Activated naive CD4-positive, alpha-beta T cell treated with anti-CD3 and anti-CD28 coated beads, Interleukin-2, amount 10 ng/mL, durations not matched to agents 7 days and 5 days (primary cell): ENCODE data around the gene OGFR.

Source experiments
- CTCF ChIA-PET: fragments of 350-600 bp; sonication (Branson Sonifier 250); formaldehyde crosslinking; loops from one replicate; lab custom pipeline; 2021; ENCODE audit warnings: antibody characterized with exemption; lab: Charles Lee
- DNase-seq: peaks from one replicate; pipeline ENCODE4 v3.0.0-alpha.2; 2020
- H3K27ac Mint-ChIP-seq: one replicate; pipeline ENCODE4 v1.8.0; 2021; ENCODE audit warnings: mild to moderate bottlenecking, moderate library complexity, mixed read lengths
- H3K27me3 Mint-ChIP-seq: one replicate; pipeline ENCODE4 v1.8.0; 2021; ENCODE audit warnings: mild to moderate bottlenecking, mixed read lengths
- H3K36me3 Mint-ChIP-seq: one replicate; pipeline ENCODE4 v1.8.0; 2021; ENCODE audit warnings: mixed read lengths
- H3K4me1 Mint-ChIP-seq: one replicate; pipeline ENCODE4 v1.8.0; 2021; ENCODE audit warnings: mixed read lengths
- H3K4me3 Mint-ChIP-seq: one replicate; pipeline ENCODE4 v1.8.0; 2021; ENCODE audit warnings: mild to moderate bottlenecking, moderate library complexity, mixed read lengths
- H3K9me3 Mint-ChIP-seq: one replicate; pipeline ENCODE4 v1.8.0; 2021; ENCODE audit warnings: mixed read lengths

The OGFR gene, protein sequence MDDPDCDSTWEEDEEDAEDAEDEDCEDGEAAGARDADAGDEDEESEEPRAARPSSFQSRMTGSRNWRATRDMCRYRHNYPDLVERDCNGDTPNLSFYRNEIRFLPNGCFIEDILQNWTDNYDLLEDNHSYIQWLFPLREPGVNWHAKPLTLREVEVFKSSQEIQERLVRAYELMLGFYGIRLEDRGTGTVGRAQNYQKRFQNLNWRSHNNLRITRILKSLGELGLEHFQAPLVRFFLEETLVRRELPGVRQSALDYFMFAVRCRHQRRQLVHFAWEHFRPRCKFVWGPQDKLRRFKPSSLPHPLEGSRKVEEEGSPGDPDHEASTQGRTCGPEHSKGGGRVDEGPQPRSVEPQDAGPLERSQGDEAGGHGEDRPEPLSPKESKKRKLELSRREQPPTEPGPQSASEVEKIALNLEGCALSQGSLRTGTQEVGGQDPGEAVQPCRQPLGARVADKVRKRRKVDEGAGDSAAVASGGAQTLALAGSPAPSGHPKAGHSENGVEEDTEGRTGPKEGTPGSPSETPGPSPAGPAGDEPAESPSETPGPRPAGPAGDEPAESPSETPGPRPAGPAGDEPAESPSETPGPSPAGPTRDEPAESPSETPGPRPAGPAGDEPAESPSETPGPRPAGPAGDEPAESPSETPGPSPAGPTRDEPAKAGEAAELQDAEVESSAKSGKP

DNA sequence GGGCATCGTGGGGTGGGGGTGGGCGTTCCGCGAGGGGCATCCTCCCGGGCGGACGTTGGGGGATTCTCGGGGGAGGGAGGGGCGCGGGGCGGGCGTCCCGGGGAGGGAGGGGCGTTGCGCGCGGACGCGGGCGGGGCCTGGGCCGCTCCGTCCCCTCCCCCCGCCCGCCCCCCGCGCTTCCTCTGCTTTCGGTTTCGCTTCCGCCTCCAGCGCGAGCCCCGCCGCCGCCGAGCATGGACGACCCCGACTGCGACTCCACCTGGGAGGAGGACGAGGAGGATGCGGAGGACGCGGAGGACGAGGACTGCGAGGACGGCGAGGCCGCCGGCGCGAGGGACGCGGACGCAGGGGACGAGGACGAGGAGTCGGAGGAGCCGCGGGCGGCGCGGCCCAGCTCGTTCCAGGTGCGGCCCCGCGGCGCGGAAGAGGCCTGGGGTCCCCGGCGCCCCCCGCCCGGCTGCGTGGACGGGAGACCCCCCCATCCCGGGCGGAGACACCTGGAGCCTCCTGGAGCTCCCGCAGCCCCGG, at the start of gene OGFR:
TSS of gene OGFR (plus strand) at position 209 of the 528 bp plus-strand sequence. CDS start at position 234, 25 bp downstream.
- Mint-ChIP-seq H3K27me3 (no peaks in the 10 kb centered on the region), H3K4me3 (peak within 1 kb of the TSS; percentile 96), H3K9me3 (no peaks in the 10 kb centered on the region), H3K36me3 (peaks cover 22% of the 10 kb centered on the region), H3K27ac (peak within 1 kb of the TSS; percentile 94), H3K4me1 (peaks cover 35% of the 10 kb centered on the region)
- peak; percentile 85 for DNase-seq
- CTCF ChIA-PET, result interaction anchor here (0.7 to 1.6 kb wide), 3 partner anchors 10 to 162 kb away, joined by 3 to 4 read pairs (median 3); partner anchors contain the start of gene SLCO4A1

DNA sequence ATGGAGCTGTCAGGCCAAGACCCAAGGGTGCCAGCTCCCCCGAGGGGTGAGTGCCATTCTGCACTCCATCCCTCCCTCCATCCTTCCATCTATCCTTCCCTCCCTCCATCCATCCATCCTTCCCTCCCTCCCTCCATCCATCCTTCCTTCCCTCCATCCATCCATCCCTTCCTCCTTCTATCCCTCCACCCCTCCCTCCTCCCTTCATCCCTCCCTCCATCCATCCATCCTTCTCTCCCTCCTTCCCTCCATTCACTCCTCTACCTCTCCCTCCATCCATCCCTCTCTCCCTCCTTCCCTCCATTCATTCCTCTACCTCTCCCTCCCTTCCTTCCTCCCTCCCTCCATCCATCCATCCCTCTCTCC, 49.7 kb upstream of the OGFR start:
- no peaks in the 10 kb centered on the region for H3K4me1 Mint-ChIP-seq
- DNase-seq, result no peak
- CTCF ChIA-PET, result no interaction called here

DNA sequence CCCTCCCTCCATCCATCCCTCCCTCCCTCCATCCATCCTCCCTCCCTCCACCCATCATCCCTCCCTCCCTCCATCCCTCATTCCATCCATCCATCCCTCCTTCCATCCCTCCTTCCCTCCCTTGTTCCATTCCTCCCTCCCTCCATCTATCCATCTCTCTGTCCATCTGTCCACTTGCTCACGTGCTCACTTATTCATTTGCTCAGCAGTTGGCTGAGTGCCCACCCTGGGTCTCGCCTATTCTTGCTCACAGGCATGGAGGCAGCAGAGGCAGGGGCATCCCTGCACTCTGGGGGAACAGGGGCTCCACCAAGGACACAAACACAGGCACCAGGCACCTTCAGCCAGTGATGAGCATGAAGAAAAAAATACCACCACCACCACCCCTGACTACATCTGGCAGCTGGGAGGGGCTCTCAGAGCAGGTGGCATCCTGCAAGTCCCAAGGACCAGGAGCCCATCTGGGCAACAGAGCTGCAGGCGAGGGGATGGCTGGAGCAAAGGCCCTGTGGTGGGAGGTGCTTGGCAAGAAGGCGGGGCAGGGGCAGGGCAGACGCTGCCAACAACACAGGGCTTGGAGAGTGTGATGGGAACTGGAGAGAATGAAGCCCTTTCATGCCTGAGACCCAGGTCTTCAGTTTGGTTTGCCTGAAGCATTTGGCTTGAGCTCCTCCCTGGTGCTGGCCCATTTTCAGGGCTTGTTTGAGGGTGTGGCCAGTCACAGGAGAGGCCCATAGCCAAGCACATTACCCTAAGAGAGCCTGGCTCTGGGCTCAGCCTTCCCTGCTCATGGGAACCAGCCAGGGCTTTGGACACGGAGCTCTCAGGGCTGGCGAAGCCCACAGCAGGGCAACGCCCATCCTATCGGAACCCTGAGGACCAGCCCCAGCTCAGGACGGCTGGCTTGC, 48.6 kb upstream of the OGFR start:
- no peak for DNase-seq
- CTCF ChIA-PET, result no interaction called here
- Mint-ChIP-seq H3K9me3 (no peaks in the 10 kb centered on the region), H3K36me3 (no peaks in the 10 kb centered on the region), H3K4me1 (no peaks in the 10 kb centered on the region), H3K4me3 (no peak overlapping the region), H3K27me3 (peaks cover 76% of the 10 kb centered on the region), H3K27ac (no peak overlapping the region)

More for the DNA sequence above, 49.7 kb upstream of the OGFR start:
- Mint-ChIP-seq H3K4me3 (no peak overlapping the region), H3K9me3 (no peaks in the 10 kb centered on the region), H3K27ac (no peak overlapping the region), H3K27me3 (peaks cover 75% of the 10 kb centered on the region), H3K36me3 (no peaks in the 10 kb centered on the region)

DNA sequence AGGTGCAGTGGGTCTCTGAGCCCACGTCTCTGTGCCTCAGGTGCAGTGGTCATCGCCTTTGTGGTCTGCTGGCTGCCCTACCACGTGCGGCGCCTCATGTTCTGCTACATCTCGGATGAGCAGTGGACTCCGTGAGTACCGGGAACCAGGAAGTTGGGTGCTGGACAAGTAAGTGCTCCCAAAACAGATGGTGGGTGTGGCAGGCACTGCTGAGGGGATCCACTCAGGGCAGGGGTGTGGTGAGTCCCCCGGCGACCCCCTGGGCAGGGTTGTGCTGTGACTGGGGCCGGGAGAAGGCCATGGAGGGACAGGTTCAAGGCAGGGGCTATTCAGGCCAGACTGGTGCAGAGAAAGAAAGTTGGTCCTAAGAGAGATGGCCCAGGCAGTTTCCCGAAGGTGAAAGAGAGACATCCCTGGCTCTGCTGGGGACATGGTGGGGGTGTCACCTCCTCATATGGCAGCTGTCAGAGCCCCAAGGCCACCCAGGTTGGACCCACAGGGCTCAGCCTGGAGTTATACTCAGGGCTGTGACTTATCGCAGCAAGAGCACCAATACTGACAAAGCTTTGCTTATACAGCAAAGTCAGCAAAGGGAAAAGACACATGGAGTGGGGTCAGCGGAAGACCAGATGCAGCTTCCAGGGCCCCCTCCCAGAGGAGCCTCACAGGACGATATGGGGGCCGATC, 46.3 kb upstream of the OGFR start:
- Mint-ChIP-seq H3K27me3 (peaks cover 60% of the 10 kb centered on the region), H3K4me3 (no peak overlapping the region), H3K4me1 (no peaks in the 10 kb centered on the region), H3K27ac (no peak overlapping the region), H3K9me3 (no peaks in the 10 kb centered on the region), H3K36me3 (no peaks in the 10 kb centered on the region)
- CTCF ChIA-PET, result no interaction called here
- no peak for DNase-seq

DNA sequence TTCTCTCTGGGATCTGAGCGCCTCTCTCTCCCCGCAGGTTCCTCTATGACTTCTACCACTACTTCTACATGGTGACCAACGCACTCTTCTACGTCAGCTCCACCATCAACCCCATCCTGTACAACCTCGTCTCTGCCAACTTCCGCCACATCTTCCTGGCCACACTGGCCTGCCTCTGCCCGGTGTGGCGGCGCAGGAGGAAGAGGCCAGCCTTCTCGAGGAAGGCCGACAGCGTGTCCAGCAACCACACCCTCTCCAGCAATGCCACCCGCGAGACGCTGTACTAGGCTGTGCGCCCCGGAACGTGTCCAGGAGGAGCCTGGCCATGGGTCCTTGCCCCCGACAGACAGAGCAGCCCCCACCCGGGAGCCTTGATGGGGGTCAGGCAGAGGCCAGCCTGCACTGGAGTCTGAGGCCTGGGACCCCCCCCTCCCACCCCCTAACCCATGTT, 44.6 kb upstream of the OGFR start:
- peaks cover 48% of the 10 kb centered on the region for H3K27me3 Mint-ChIP-seq
- H3K36me3 Mint-ChIP-seq, result no peaks in the 10 kb centered on the region
- no peak overlapping the region for H3K27ac Mint-ChIP-seq
- CTCF ChIA-PET, result no interaction called here
- no peaks in the 10 kb centered on the region for H3K4me1 Mint-ChIP-seq
- H3K4me3 Mint-ChIP-seq, result no peak overlapping the region
- no peak for DNase-seq
- H3K9me3 Mint-ChIP-seq, result no peaks in the 10 kb centered on the region

DNA sequence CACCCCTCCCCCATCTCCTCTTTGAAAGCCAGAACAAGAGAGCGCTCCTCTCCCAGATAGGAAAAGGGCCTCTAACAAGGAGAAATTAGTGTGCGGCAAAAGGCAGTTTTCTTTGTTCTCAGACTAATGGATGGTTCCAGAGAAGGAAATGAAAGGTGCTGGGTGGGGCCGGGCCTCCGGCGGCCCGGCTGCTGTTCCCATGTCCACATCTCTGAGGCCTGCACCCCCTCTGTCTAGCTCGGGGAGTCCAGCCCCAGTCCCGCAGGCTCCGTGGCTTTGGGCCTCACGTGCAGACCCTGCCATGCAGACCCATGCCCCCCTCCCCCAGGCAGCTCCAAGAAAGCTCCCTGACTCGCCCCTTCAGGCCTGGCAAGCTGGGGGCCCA, 44.2 kb upstream of the OGFR start:
- H3K36me3 Mint-ChIP-seq, result no peaks in the 10 kb centered on the region
- H3K27me3 Mint-ChIP-seq, result peaks cover 51% of the 10 kb centered on the region
- H3K27ac Mint-ChIP-seq, result no peak overlapping the region
- CTCF ChIA-PET, result no interaction called here
- H3K9me3 Mint-ChIP-seq, result no peaks in the 10 kb centered on the region
- no peaks in the 10 kb centered on the region for H3K4me1 Mint-ChIP-seq
- H3K4me3 Mint-ChIP-seq, result no peak overlapping the region
- no peak for DNase-seq

DNA sequence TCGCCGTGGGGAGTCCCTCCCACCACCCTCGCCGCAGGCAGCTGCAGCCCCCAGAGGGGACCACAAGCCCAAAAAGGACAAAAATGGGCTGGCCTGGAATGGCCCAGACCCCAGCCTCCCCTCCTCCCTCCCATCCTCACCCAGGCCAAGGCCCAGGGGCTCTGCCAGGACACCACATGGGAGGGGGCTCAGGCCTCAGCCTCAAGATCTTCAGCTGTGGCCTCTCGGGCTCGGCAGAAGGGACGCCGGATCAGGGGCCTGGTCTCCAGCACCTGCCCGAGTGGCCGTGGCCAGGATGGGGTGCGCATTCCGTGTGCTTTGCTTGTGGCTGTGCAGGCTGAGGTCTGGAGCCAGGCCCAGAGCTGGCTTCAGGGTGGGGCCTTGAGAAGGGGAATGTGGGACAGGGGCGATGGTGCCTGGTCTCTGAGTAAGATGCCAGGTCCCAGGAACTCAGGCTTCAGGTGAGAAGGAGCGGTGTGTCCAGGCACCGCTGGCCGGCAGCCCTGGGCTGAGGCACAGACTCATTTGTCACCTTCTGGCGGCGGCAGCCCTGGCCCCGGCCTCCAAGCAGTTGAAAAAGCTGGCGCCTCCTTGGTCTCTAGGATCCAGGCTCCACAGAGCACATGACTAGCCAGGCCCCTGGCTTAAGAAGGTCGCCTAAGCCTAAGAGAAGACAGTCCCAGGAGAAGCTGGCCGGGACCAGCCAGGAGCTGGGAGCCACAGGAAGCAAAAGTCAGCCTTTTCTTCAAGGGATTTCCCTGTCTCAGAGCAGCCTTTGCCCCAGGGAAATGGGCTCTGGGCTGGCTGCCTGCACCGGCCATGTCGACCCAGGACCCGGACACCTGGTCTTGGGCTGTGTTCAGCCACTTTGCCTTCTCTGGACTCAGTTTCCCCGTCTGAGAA, 43.5 kb upstream of the OGFR start:
- Mint-ChIP-seq H3K36me3 (no peaks in the 10 kb centered on the region), H3K27ac (no peak overlapping the region), H3K4me1 (no peaks in the 10 kb centered on the region), H3K9me3 (no peaks in the 10 kb centered on the region), H3K4me3 (no peak overlapping the region), H3K27me3 (peaks cover 50% of the 10 kb centered on the region)
- CTCF ChIA-PET, result no interaction called here
- DNase-seq, result no peak

DNA sequence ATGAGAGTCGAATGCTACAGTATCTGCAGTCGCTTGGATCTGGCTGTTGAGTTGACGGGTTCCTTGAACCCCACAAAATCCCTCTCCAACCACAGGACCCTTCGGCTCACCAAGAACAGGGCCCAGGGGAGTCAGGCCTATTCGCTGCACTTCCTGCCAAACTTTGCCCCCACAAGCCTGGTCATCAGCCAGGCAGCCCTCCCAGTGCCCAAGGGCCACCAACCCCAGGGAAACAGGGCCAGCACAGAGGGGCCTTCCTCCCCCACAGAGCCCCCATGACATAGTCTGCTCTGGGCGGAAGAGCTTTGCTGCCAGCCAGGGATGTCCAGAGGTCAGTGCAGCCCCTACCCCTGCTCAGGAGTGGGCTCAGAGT, 42.9 kb upstream of the OGFR start:
- CTCF ChIA-PET, result interaction anchor here (0.7 kb wide), 1 partner anchor 84 kb away, joined by 3 read pairs; no protein-coding TSS in a partner anchor
- Mint-ChIP-seq H3K27me3 (peaks cover 47% of the 10 kb centered on the region), H3K36me3 (no peaks in the 10 kb centered on the region), H3K9me3 (no peaks in the 10 kb centered on the region), H3K27ac (no peak overlapping the region), H3K4me3 (no peak overlapping the region), H3K4me1 (no peaks in the 10 kb centered on the region)
- no peak for DNase-seq

DNA sequence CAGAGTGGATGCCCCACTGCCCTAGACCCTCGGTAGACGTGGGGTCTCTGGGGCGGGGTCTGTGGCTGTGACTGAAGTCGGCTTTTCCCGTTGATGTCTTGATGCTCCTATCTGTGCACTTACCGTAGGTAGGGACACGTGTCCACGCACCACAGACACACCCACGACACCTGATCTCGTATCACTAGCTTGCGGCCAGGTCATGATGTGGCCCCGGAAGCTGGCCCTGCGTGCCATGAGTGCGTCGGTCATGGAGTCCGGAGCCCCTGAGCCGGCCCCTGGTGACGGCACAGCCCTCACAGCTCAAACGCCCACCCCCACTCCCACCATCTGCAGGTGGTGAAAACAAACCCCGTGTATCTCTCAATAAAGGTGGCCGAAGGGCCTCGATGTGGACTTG, 42.3 kb upstream of the OGFR start:
- Mint-ChIP-seq H3K27ac (no peak overlapping the region), H3K4me1 (no peaks in the 10 kb centered on the region)
- CTCF ChIA-PET, result interaction anchor here (0.7 kb wide), 1 partner anchor 84 kb away, joined by 3 read pairs; no protein-coding TSS in a partner anchor

DNA sequence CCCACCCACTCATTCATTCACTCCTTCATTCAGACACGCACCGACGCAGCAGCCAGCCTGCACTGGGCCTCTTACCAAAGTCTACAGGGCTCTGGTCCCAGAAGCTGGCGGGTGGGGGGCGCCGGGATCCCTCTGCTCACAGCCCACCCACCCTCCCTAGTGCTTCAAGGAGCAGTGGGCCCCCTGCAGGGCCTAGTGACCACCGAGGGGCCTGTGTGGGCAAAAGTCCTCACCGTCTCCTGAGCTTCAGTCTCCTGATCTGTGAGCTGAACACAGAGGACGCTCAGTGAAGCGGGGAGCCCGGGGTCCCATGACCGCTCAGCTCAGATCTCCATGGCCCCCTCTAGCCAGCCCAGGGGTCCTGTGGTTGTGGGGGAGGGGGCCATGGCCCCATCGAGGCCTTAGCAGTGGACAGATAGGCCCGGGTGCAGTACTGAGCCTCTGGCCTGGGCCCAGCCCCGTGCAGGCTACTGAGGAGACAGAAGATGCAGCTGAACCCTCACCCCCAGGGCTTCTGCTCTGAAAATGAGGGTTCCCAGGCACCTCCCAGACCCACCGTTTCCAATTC, 41.8 kb upstream of the OGFR start:
- no peaks in the 10 kb centered on the region for H3K4me1 Mint-ChIP-seq
- H3K27me3 Mint-ChIP-seq, result peaks cover 52% of the 10 kb centered on the region
- CTCF ChIA-PET, result no interaction called here
- no peaks in the 10 kb centered on the region for H3K9me3 Mint-ChIP-seq
- no peak for DNase-seq
- H3K4me3 Mint-ChIP-seq, result no peak overlapping the region
- no peaks in the 10 kb centered on the region for H3K36me3 Mint-ChIP-seq
- H3K27ac Mint-ChIP-seq, result no peak overlapping the region

More for the DNA sequence above, 42.3 kb upstream of the OGFR start:
- DNase-seq, result no peak
- no peaks in the 10 kb centered on the region for H3K9me3 Mint-ChIP-seq
- no peak overlapping the region for H3K4me3 Mint-ChIP-seq
- H3K27me3 Mint-ChIP-seq, result peaks cover 52% of the 10 kb centered on the region
- H3K36me3 Mint-ChIP-seq, result no peaks in the 10 kb centered on the region

DNA sequence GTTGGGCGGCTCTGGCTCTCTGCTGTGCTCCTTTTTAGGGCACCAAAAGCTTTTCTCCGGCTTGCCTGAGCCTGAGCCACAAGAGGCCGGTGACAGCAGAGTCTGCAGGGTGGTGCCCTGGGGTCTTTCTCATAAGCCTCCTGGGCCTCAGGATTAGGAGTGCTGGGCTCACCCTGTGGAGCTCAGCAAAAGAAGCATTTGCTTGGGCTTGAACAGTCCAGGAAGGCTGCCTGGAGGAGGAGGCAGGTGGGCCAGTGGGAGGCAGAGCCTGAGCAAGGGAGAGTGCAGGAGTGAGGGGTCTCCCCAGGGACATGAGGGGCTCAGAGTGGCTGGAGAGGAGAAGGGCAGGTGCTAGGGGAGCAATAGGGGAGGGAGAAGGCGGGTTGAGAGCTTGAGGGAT, 41.2 kb upstream of the OGFR start:
- no peaks in the 10 kb centered on the region for H3K4me1 Mint-ChIP-seq
- CTCF ChIA-PET, result no interaction called here
- H3K4me3 Mint-ChIP-seq, result no peak overlapping the region
- DNase-seq, result no peak
- H3K27me3 Mint-ChIP-seq, result peaks cover 51% of the 10 kb centered on the region
- H3K9me3 Mint-ChIP-seq, result no peaks in the 10 kb centered on the region
- H3K27ac Mint-ChIP-seq, result no peak overlapping the region
- no peaks in the 10 kb centered on the region for H3K36me3 Mint-ChIP-seq

DNA sequence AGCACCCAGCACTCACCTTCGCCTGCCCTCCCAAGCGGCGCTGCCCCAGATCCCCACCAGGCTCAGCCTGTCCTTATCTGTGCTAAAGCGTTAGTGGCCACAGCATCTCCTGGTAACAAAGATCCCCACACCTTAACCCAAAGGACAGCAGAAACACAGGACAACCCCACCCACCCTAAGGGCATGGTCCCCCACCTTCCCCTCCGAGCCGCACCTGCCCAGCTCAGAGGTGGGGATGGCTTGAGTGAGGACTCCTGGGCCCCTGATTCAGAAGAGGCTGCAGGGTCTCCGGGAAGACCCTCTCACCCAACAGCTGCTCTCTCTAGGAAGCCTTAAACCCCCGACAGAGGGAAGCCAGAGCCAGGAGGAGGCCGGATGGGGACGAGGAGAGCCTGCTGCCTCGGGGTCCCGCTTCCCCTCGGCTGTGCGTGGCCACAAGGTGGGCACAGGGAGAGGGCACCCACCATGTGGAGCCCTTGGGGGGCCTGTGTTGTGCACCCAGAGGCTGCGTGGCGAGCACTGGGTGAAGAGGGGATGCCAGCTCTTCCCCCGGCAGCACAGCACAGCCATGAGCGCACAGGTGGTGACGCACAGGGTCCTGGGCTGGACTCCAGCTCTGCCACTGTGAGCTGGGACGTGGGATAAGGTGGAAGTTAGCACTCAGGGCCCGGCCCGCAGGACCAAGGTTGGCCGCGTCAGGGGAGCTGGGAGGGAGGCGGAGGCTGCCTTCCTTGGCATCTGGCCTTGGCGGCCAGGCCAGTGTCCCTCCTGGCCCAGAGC, 40.3 kb upstream of the OGFR start:
- no peaks in the 10 kb centered on the region for H3K36me3 Mint-ChIP-seq
- no peak overlapping the region for H3K27ac Mint-ChIP-seq
- H3K9me3 Mint-ChIP-seq, result no peaks in the 10 kb centered on the region
- H3K4me1 Mint-ChIP-seq, result no peaks in the 10 kb centered on the region
- peaks cover 42% of the 10 kb centered on the region for H3K27me3 Mint-ChIP-seq
- CTCF ChIA-PET, result no interaction called here
- no peak overlapping the region for H3K4me3 Mint-ChIP-seq
- DNase-seq, result no peak
